Measurements from ENCODE around the gene COQ8B.
A peak's percentile ranks its signal among the peaks of the same experiment; 100 is the strongest.
"Not testable (repeated sequence)": the region's sequence is repeated elsewhere in the genome, so short reads cannot be mapped to it uniquely, and the experiment has no call there.

Gene COQ8B

DNA sequence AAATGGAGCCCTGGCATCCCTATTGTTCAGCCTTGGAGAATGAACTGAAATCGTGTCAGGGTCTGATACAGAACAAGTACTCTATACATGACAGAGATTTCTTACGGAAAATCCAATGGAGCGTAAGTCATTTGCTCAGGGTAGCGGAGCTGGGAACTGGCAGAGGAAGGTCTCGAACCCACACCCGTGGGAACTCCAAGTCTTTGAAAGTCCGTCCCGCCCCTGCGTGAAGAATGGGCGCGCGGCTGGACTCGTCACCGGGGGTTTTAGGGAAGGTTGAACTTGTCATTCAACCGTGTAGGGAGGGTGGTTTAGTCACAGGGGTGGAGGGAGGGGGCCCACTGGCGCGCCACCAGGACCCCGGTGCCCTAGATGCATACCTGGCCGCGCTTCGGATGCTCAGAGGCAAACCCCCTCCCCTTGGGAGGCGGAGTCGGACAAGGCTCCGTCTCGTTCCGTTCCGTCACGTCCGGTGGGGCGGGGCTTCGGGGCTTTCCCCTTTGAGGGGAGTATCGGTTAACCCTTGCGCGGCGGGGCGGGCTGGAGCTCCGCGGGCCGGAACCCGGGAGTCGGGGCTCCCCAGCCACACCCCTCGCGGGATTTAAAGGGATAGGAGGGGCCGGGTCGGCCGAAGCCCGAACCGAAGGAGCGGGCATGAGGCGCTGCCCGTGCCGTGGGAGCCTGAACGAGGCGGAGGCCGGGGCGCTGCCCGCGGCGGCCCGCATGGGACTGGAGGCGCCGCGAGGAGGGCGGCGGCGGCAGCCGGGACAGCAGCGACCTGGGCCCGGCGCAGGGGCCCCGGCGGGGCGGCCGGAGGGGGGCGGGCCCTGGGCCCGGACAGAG lies at the start of gene COQ8B, which contains the start of gene ITPKC:
Gene COQ8B, minus strand, starts transcription at position 405 of the 843 bp plus-strand sequence. CDS start 2,254 bp downstream, outside the sequence.
Gene ITPKC, plus strand, starts transcription at position 631 of the 843 bp plus-strand sequence. Its CDS starts 24 bp downstream, at position 655.
- DNase-seq, result peak; percentile 72

GRCh38 chr19:40766385-40766784 lies 49.7 kb upstream of the COQ8B start:
- DNase-seq, result not testable (repeated sequence)

GRCh38 chr19:40763963-40764362 lies 47.3 kb upstream of the COQ8B start:
- DNase-seq, result no peak

GRCh38 chr19:40763526-40763925 lies 46.8 kb upstream of the COQ8B start:
- no peak for DNase-seq

DNA sequence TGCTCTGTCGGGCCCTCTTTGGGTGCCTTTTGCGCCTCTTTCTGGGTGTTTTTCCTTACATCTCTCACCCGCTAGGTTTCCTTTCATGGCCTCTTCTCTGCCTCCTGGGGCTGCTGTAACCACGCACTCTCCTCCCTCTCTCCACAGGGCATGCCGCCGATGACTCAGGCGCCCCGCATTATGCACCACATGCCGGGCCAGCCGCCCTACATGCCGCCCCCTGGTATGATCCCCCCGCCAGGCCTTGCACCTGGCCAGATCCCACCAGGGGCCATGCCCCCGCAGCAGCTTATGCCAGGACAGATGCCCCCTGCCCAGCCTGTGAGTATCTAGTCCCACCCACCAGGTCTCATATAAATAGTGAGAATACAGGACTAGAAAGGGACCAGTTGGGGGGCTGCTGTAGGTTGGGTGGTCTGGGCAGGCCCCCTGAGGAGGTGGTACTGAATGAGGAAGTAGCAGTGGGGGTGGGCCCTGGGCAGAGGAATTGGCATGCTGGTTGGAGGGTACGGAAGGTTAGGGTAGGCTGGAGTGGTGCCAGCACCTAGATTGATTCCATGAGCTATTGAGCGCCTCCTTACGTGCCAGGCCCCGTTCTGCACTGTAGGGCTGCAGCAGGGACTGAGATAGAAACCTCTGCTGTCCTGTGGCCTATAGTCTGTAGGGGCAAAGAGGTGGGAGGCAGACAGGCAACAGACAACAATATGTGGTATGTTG lies 46.2 kb upstream of the COQ8B start:
- no peak for DNase-seq

DNA sequence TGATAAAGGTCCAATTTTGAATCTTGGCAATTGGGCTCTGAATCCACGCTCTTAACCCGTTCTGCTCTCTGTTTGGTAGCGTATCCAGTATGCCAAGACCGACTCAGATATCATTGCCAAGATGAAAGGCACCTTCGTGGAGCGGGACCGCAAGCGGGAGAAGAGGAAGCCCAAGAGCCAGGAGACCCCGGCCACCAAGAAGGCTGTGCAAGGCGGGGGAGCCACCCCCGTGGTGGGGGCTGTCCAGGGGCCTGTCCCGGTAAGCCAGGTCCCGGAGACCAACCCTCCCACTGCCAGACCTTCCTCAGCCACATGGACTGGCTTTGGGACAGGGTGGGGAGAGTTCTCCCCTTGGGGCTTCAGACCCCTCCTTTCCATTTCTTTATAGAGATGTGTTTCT lies 42.7 kb upstream of the COQ8B start:
- DNase-seq, result no peak

- no peak for DNase-seq
These were observed 41.8 kb upstream of the COQ8B start for GRCh38 chr19:40758491-40758890.

- no peak for DNase-seq
These were observed 39.9 kb upstream of the COQ8B start for GRCh38 chr19:40756502-40757110.

DNA sequence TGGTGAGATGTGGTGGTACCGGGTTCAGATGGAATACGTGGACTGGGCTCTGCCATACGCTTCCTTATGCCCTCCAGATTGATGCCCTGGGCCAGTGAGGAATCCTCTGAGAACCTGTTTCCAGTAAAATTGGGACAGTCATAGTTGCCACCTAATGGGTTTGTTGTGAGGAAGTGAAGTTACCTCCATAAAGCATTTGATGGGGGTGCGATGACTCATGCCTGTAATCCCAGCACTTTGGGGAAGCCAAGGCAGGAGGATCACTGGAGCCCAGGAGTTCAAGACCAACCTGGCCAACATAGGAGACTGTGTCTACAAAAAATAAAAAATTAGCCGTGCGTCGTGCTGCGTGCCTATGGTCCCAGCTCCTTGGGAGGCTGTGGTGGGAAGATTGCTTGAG lies 39.1 kb upstream of the COQ8B start:
- DNase-seq, result no peak

DNA sequence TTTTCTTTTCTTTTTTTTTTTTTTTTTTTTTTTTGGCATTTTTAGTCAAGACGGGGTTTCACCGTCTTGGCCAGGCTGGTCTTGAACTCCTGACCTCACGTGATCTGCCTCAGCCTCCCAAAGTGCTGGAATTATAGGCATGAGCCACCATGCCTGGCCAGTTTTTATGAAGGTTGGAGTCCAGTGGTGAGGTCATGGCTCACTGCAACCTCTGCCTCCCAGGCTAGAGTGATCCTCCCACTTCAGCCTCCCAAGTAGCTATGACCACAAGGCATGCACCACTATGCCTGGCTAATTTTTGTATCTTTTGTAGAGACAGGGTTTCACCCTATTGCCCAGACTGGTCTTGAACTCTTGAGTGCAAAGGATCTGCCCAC lies 38.5 kb upstream of the COQ8B start:
- no peak for DNase-seq

GRCh38 chr19:40754611-40755247 lies 38.0 kb upstream of the COQ8B start:
- no peak for DNase-seq

- DNase-seq, result no peak
These were observed 35.6 kb upstream of the COQ8B start for GRCh38 chr19:40752257-40752781.

GRCh38 chr19:40750874-40751537 lies 34.3 kb upstream of the COQ8B start, which contains the start of gene SNRPA:
SNRPA (plus strand) TSS chr19:40751203; CDS start chr19:40751409, 206 bp downstream.
- DNase-seq, result peak; percentile 88

- peak; percentile 99 for DNase-seq
These were observed 33.6 kb upstream of the COQ8B start, which contains the start of gene ACTMAP for GRCh38 chr19:40750058-40750873. ACTMAP (minus strand) TSS chr19:40750477; CDS start chr19:40749803, 674 bp downstream.

DNA sequence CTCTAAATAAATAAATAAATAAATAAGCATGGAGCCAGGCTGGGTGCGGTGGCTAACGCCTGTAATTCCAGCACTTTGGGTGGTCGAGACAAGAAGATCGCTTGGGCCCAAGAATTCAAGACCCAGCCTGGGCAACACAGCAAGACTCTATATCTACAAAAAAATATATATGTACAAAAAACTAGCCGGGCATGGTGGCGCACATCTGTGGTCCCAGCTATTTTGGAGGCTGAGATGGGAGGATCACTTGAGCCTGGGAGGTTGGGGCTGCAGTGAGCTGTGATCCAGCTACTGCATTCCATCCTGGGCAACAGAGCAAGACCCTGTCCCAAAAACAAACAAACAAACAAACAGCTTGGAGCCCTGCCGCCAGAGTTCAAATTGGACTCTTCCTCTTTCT lies 30.9 kb upstream of the COQ8B start:
- DNase-seq, result no peak

DNA sequence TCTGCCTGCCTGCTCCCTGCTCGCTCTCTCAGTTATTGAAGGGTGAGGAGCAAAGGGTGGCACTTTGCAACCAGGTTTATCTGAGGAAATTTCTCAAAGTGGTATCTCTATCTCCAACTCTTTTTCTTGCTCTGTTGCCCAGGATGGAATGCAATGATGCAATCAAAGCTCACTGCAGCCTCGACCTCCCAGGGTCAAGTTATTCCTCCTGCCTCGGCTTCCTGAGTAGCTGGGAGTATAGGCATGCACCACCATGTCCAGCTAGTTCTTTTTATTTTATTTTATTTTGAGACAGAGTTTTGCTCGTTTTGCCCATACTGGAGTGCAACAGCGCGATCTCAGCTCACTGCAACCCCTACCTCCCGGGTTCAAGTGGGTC lies 28.7 kb upstream of the COQ8B start:
- DNase-seq, result no peak

GRCh38 chr19:40744554-40745401 lies 28.1 kb upstream of the COQ8B start:
- no peak for DNase-seq

GRCh38 chr19:40743926-40744325 lies 27.2 kb upstream of the COQ8B start:
- no peak for DNase-seq

- no peak for DNase-seq
These were observed 26.2 kb upstream of the COQ8B start for GRCh38 chr19:40742886-40743285.

- DNase-seq, result no peak
These were observed 25.8 kb upstream of the COQ8B start for GRCh38 chr19:40742477-40742876.

Data from NCI-H524 treated with DMSO at 0.1 percent for 48 hours (cell line).